Lower leg skin (tissue), 4 donors: ENCODE results near the gene SAE1. TPM values are rescaled to one million over a fixed set of nuclear protein-coding genes. Genes with fewer than 3 reads are reported as not detected.

Experiments
- DNase-seq, 2 donors: peaks; one replicate each; pipeline ENCODE4 v3.0.0-alpha.2; 2019; ENCODE audit warnings: low spot score in 2 of 2
- H3K4me3 ChIP-seq: fragments of 200-600 bp; sonication (generic); 2 replicates; pipeline ENCODE4 v1.5.1; 2017; ENCODE audit warnings: mild to moderate bottlenecking, low read depth; ENCODE audit not compliant: poor library complexity, severe bottlenecking
- CTCF ChIP-seq, 3 donors: fragments of 450-650 bp; IDR thresholded peaks; one replicate each; pipeline ENCODE4 v1.5.1; 2016; ENCODE audit warnings: antibody characterized with exemption in 3 of 3, mild to moderate bottlenecking in 3 of 3, moderate library complexity in 2 of 3
- POLR2A ChIP-seq, 2 donors: fragments of 450-650 bp; IDR thresholded peaks; one replicate each; pipeline ENCODE4 v1.6.1; 2016 to 2017; ENCODE audit warnings: antibody characterized with exemption in 2 of 2, mild to moderate bottlenecking in 1 of 2, moderate library complexity in 1 of 2
- WGBS, 2 donors: methylation state at CpG; one replicate each; pipeline ENCODE4 v1.1.5; 2018; 5-methylcytosine and 5-hydroxymethylcytosine counted together
- intact Hi-C: fragments of 100-400 bp; cut with DNase I; formaldehyde crosslinking; loops from one replicate; pipeline ENCODE4 v1.15.0; 2023; ENCODE audit warnings: low total_unique reads
- total RNA-seq, 4 donors: library from RNA; depleted of rRNA; stranded (reverse); fragments of >200 nt; gene quantifications; one replicate each; pipeline ENCODE4 v1.1.0, GENCODE V29; 2016

The SAE1 gene
- total RNA-seq, 4 donors from 2014 or later: 38.8 to 56.1 (median 44.2) TPM

DNA sequence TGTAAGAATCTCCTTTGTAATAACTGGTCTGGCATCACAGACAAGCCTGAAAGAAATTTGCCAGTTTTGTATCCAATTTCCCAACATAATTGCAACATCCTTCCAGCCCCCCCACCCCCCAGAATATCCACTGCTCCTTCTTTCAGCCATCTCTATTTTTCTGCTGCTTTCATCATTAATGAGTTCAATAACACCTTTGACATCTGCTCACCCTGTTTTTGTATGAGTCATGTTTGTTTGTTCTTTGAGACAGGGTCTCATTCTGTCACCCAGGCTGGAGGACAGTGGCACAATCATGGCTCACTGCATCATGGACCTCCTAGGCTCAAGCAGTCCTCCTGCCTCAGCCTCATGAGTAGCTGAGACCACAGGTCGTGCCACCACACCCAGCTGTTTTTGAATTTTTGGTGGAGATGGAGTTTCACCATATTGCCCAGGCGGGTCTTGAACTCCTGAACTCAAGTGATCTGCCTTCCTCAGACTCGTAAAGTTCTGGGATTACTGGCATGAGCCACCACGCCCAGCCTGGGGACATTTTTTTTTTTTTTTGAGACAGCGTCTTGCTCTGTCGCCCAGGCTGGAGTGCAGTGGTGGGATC lies 10.1 kb upstream of the SAE1 start:
- no peak for TF ChIP-seq POLR2A (IDR thresholded peaks at IDR 0.05)
- TF ChIP-seq CTCF (IDR thresholded peaks at IDR 0.05): no peak
- no peak overlapping the region for H3K4me3 ChIP-seq
- DNase-seq: no peak
- WGBS, 2 donors: 84 to 90% methylated on average over 6 of the region's 6 CpGs
- intact Hi-C loops: loop anchor here (10.0 kb wide), 1 partner anchor 106 kb away; the partner anchor contains the start of gene NPAS1

GRCh38 chr19:47122359-47123335 lies 8.0 kb upstream of the SAE1 start:
- no peak for TF ChIP-seq CTCF (IDR thresholded peaks at IDR 0.05)
- no peak for TF ChIP-seq POLR2A (IDR thresholded peaks at IDR 0.05)
- H3K4me3 ChIP-seq: no peak overlapping the region
- intact Hi-C loops: loop anchor here (10.0 kb wide), 1 partner anchor 108 kb away; the partner anchor contains the start of gene NPAS1
- 80 to 84% methylated on average over 14 of the region's 14 CpGs for WGBS, 2 donors
- no peak for DNase-seq

DNA sequence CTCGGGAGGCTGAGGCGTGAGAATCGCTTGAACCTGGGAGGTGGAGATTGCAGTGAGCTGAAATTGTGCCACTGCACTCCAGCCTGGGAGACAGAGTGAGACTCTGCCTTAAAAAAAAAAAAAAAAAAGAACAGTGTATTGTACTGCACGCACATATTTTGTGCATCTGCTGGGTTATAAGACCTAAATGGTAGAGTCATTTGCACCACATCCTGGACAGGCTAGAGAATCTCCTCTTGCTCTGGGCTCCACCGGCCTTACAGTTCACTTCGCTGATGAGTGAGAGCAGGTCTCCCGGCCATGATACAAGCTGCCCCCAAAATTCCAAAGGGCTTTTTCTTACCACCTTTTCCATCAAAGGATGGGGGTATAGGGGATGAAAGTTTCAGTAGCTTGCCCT lies 7.2 kb upstream of the SAE1 start:
- intact Hi-C loops: loop anchor here (10.0 kb wide), 1 partner anchor 109 kb away; the partner anchor contains the start of gene NPAS1

GRCh38 chr19:47124937-47125668 lies 5.5 kb upstream of the SAE1 start:
- 38 to 39% methylated on average over 8 of the region's 8 CpGs for WGBS, 2 donors
- no peak for DNase-seq
- no peak overlapping the region for H3K4me3 ChIP-seq
- intact Hi-C loops: loop anchor here (2.0 to 10.0 kb wide), 2 partner anchors 46 to 110 kb away; partner anchors contain the start of gene NPAS1
- TF ChIP-seq CTCF (IDR thresholded peaks at IDR 0.05) (peak in 1 of 3 donors; percentile 41), POLR2A (IDR thresholded peaks at IDR 0.05) (no peak)

More for the DNA sequence above, 7.2 kb upstream of the SAE1 start:
- no peak overlapping the region for H3K4me3 ChIP-seq
- no peak for DNase-seq
- WGBS, 2 donors: 79 to 89% methylated on average over 7 of the region's 7 CpGs
- TF ChIP-seq POLR2A (IDR thresholded peaks at IDR 0.05): no peak
- no peak for TF ChIP-seq CTCF (IDR thresholded peaks at IDR 0.05)

DNA sequence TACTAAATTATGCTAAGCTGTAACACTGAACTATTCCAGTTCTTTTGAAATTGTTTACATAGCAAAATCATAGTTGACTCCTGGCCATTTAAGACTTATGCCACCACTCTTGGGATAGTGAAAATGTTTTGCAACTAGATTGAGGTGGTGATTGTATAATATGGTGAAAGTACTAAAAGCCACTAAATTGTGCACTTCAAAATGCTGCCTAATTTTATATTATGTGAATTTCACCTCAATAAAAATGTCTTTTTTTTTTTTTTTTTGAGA lies 5.0 kb upstream of the SAE1 start:
- no peak for TF ChIP-seq CTCF (IDR thresholded peaks at IDR 0.05)
- no peak for TF ChIP-seq POLR2A (IDR thresholded peaks at IDR 0.05)
- H3K4me3 ChIP-seq: no peak overlapping the region
- DNase-seq: no peak
- intact Hi-C loops: loop anchor here (2.0 to 10.0 kb wide), 2 partner anchors 47 to 111 kb away; partner anchors contain the start of gene NPAS1
